RWPE1 (cell line): ENCODE results near the gene VARS2.

Experiments used
- CTCF ChIA-PET: fragments of 350-600 bp; sonication (Branson Sonifier 250); formaldehyde crosslinking; extraction: SDS; loops from one replicate; lab custom pipeline; 2021; lab: Yijun Ruan, JAX
- POLR2A ChIA-PET: fragments of 400-600 bp; formaldehyde crosslinking; extraction: SDS; loops from one replicate; lab custom pipeline; 2020; ENCODE audit warnings: antibody characterized with exemption; ENCODE audit not compliant: low non-redundant PET; lab: Yijun Ruan, JAX
- DNase-seq: peaks from one replicate; pipeline ENCODE4 v3.0.0; 2012; ENCODE audit warnings: low spot score
- H3K27ac ChIP-seq: fragments of 450-650 bp; 2 replicates; pipeline ENCODE4 v1.5.1; 2017
- CTCF ChIP-seq: fragments of 450-650 bp; conservative IDR thresholded peaks from 2 replicates; pipeline ENCODE4 v1.5.1; 2017; ENCODE audit warnings: low read depth, mild to moderate bottlenecking

The VARS2 gene

DNA sequence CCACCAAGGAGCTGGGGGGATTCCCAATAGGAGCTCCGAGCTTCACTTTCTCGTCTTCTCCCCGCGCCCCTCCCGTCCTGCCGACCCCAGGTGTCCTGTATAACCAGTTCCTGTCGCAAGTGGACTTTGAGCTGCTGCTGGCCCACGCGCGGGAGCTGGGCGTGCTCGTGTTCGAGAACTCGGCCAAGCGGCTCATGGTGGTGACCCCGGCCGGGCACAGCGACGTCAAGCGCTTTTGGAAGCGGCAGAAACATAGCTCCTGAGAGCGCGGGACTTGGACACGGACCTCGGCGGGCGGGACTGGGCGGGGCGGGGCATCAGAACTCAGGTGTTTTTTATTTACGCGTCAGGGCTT lies 340 bp upstream of the VARS2 start:
- CTCF ChIA-PET = interaction anchor here (0.6 to 3.9 kb wide), 23 partner anchors 17 to 429 kb away, joined by 3 to 29 read pairs (median 4); partner anchors contain the start of gene DDR1

DNA sequence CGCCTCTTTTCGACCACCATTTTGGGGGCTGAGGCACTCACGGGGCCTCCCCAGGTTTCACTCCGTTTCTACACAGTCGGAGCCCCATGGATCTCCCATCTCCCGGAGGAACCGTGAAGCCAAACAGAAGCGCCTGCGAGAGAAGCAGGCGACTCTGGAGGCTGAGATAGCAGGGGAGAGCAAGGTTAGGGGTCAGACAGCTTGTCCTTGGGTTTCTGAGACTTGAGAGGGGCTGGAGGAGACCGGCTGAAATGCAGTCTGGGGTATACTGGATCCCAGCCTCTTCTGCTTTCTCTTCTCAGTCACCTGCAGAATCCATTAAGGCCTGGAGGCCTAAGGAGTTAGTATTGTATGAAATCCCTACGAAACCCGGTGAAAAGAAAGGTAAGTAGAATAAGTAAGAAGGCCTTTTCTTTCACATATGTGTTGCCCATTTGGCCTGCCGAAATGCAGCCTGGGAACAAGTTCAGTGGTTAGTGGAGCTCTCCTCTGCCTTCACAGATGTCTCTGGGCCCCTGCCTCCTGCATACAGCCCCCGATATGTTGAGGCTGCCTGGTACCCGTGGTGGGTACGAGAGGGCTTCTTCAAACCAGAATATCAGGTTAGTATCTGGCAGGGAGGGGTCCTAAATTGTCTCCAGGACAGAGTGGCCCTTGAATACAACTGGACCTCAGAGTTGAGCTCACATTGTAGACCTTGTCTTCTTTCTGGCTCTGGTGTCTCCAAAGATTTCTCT lies 984 bp downstream of the VARS2 start:
- peak overlapping the region; percentile 87 for H3K27ac ChIP-seq
- ChIA-PET POLR2A (no interaction called here), CTCF (interaction anchor here (0.6 to 3.9 kb wide), 15 partner anchors 12 to 251 kb away, joined by 3 to 29 read pairs (median 4); partner anchors contain the start of gene CDSN)
- DNase-seq = no peak
- no peak for TF ChIP-seq CTCF

More for the DNA sequence above, 340 bp upstream of the VARS2 start:
- peak overlapping the region; percentile 87 for H3K27ac ChIP-seq
- DNase-seq = no peak
- POLR2A ChIA-PET = interaction anchor here (1.0 to 1.4 kb wide), 5 partner anchors 11 to 157 kb away, joined by 3 to 6 read pairs (median 3); no protein-coding TSS in a partner anchor
- no peak for TF ChIP-seq CTCF

GRCh38 chr6:30915591-30915946 lies 1.5 kb downstream of the VARS2 start:
- POLR2A ChIA-PET = interaction anchor here (0.6 kb wide), 1 partner anchor 160 kb away, joined by 3 read pairs; no protein-coding TSS in a partner anchor
- peak overlapping the region; percentile 87 for H3K27ac ChIP-seq
- CTCF ChIA-PET = interaction anchor here (0.6 to 3.9 kb wide), 21 partner anchors 11 to 349 kb away, joined by 3 to 29 read pairs (median 4); partner anchors contain the start of genes CDSN, DDR1 and MUCL3
- peak; percentile 75 for DNase-seq
- peak; percentile 74 for TF ChIP-seq CTCF

DNA sequence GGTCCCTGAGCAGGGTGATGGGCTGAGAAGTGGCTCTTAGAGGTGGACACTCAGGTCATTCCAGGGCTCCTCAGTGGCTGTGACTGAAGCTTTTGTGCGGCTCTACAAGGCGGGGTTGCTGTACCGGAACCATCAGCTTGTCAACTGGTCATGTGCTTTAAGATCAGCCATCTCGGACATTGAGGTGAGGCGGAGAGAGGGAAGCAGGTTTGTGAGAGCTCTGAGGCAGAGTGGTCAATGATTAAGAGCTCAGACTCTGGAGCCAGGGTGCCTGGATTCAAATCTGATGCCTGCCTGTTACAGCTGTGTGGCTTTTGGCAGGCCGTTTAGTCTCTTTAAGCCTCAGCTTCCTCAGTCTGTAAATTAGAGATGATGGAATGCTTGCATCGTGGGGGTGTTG lies 3.0 kb downstream of the VARS2 start:
- CTCF ChIA-PET = interaction anchor here (0.5 to 2.9 kb wide), 2 partner anchors 153 to 182 kb away, joined by 4 to 24 read pairs; no protein-coding TSS in a partner anchor
- H3K27ac ChIP-seq = peak overlapping the region; percentile 46
- TF ChIP-seq CTCF = no peak
- POLR2A ChIA-PET = no interaction called here
- DNase-seq = no peak

GRCh38 chr6:30917487-30917886 lies 3.4 kb downstream of the VARS2 start:
- DNase-seq = no peak

More at GRCh38 chr6:30917487-30917886, 3.4 kb downstream of the VARS2 start:
- ChIA-PET CTCF (interaction anchor here (1.9 to 2.9 kb wide), 2 partner anchors 153 to 162 kb away, joined by 8 to 24 read pairs; no protein-coding TSS in a partner anchor), POLR2A (no interaction called here)
- peak overlapping the region; percentile 46 for H3K27ac ChIP-seq
- no peak for TF ChIP-seq CTCF
